Common myeloid progenitor, CD34-positive (primary cell): Measurements from ENCODE around the gene PTGES2.

ENCODE experiments used
- CTCF ChIA-PET: fragments of 350-600 bp; sonication (Branson Sonifier 250); formaldehyde crosslinking; loops from one replicate; lab custom pipeline; 2021; ENCODE audit warnings: antibody characterized with exemption; lab: Charles Lee
- POLR2A ChIA-PET: fragments of 350-600 bp; sonication (Branson Sonifier 250); formaldehyde crosslinking; loops from one replicate; lab custom pipeline; 2021; ENCODE audit warnings: antibody characterized with exemption; lab: Charles Lee
- DNase-seq, 3 donors: peaks; one replicate each; pipeline versions ENCODE4 v3.0.0 to v3.0.0-alpha.2; 2013
- H3K27ac ChIP-seq, 2 experiments: 1 replicate in 1 of 2; 2 replicates in 1 of 2; pipeline ENCODE4 v1.7.0; 2013; ENCODE audit warnings: inconsistent platforms in 2 of 2, low read length in 2 of 2, mild to moderate bottlenecking in 2 of 2, low read depth in 1 of 2, moderate library complexity in 1 of 2; ENCODE audit not compliant: severe bottlenecking in 2 of 2, insufficient read depth in 1 of 2, poor library complexity in 1 of 2
- H3K27me3 ChIP-seq, 5 experiments: replicated peaks in 2 of 5; 1 replicate in 3 of 5; 2 replicates in 2 of 5; pipeline versions ENCODE4 v1.6.1 to v1.7.0; 2013; ENCODE audit warnings: low read length in 4 of 5, mild to moderate bottlenecking in 2 of 5, moderate library complexity in 2 of 5, inconsistent platforms in 1 of 5; ENCODE audit not compliant: insufficient read depth in 5 of 5, control insufficient read depth in 4 of 5
- H3K36me3 ChIP-seq, 4 experiments: 1 replicate in 2 of 4; 2 replicates in 2 of 4; pipeline versions ENCODE4 v1.6.1 to v1.7.0; 2013; ENCODE audit warnings: low read length in 3 of 4, control low read depth in 1 of 4, mild to moderate bottlenecking in 1 of 4; ENCODE audit not compliant: control insufficient read depth in 4 of 4, insufficient read depth in 4 of 4
- H3K4me1 ChIP-seq, 4 experiments: 1 replicate in 3 of 4; 2 replicates in 1 of 4; pipeline versions ENCODE4 v1.6.1 to v1.7.1; 2013; ENCODE audit warnings: low read length in 3 of 4, mild to moderate bottlenecking in 3 of 4, control low read depth in 1 of 4, inconsistent platforms in 1 of 4, moderate library complexity in 1 of 4; ENCODE audit not compliant: control insufficient read depth in 4 of 4, insufficient read depth in 4 of 4; ENCODE audit errors: control extremely low read depth in 1 of 4
- H3K4me3 ChIP-seq, 7 experiments: 1 replicate in 4 of 7; 2 replicates in 3 of 7; pipeline versions ENCODE4 v1.5.1 to v1.7.0; 2013; ENCODE audit warnings: mild to moderate bottlenecking in 7 of 7, low read length in 6 of 7, moderate library complexity in 6 of 7, inconsistent platforms in 2 of 7, low read depth in 2 of 7, control low read depth in 1 of 7; ENCODE audit not compliant: insufficient read depth in 4 of 7, control insufficient read depth in 1 of 7; ENCODE audit errors: extremely low read depth in 1 of 7
- H3K9me3 ChIP-seq, 5 experiments: 1 replicate in 4 of 5; 2 replicates in 1 of 5; pipeline versions ENCODE4 v1.6.1 to v1.7.1; 2013; ENCODE audit warnings: low read length in 4 of 5, mild to moderate bottlenecking in 2 of 5, inconsistent platforms in 1 of 5, low read depth in 1 of 5, moderate library complexity in 1 of 5; ENCODE audit not compliant: control insufficient read depth in 4 of 5, insufficient read depth in 2 of 5; ENCODE audit errors: control extremely low read depth in 1 of 5
- WGBS: methylation state at CpG from one replicate; pipeline ENCODE4 v1.1.5; 2013; ENCODE audit not compliant: insufficient coverage; 5-methylcytosine and 5-hydroxymethylcytosine counted together

PTGES2 gene

DNA sequence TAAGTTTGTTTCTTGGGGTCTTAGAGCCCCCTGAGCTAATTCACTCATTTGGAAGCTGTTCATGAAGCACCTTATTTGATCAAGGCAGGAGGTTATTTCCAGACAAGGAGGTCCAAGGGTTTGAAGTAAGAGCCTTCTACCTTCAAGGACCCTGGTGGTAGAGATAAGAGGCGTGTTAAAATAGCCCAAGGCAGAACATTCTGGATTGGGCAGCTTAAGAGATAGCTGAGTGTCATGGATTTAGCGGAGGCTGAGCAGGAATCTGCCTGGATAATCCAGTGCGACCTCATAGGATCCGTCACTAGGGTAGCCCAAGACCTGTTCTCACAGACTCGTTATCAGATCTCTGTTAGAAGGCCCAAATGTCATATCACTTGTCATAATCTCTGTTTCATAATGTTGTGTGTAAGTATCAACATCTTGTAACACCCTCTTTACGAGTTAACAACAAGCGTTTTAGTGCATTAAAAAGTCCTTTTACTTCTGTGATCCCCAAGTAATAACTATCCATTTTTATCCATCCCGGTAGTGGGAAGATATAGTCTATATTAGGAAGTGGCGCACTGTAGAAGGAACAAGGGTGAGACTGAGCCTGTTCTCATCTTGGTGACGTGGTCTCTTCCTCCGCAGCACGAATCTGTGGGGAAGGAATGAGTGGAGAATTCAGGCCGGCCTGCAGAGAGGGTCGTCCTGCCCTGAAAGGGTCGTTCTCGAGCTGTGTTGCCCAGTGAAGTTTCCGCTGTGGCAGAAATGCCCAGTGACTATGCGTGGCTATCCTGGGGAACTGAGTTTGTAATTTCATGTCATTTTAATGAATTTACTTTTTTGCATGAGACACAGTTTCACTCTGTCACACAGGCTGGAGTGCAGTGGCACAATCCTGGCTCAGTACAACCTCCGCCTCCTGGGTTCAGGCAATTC is 30.7 kb downstream of the PTGES2 start:
- Histone ChIP-seq H3K4me3 (no peak overlapping the region), H3K4me1 (peaks cover 8 to 64% (median 60%) of the 10 kb centered on the region in 4 experiments), H3K27me3 (no peaks in the 10 kb centered on the region), H3K27ac (peak overlapping the region in 1 of 2 experiments; percentile 4), H3K9me3 (no peaks in the 10 kb centered on the region), H3K36me3 (peaks cover 0 to 19% (median 6%) of the 10 kb centered on the region in 4 experiments)
- WGBS: 96% methylated on average over 14 of the region's 19 CpGs
- POLR2A ChIA-PET: no interaction called here
- no peak for DNase-seq
- CTCF ChIA-PET: interaction anchor here (0.7 to 8.4 kb wide), 8 partner anchors 9 to 62 kb away, joined by 3 to 47 read pairs (median 6); no protein-coding TSS in a partner anchor

DNA sequence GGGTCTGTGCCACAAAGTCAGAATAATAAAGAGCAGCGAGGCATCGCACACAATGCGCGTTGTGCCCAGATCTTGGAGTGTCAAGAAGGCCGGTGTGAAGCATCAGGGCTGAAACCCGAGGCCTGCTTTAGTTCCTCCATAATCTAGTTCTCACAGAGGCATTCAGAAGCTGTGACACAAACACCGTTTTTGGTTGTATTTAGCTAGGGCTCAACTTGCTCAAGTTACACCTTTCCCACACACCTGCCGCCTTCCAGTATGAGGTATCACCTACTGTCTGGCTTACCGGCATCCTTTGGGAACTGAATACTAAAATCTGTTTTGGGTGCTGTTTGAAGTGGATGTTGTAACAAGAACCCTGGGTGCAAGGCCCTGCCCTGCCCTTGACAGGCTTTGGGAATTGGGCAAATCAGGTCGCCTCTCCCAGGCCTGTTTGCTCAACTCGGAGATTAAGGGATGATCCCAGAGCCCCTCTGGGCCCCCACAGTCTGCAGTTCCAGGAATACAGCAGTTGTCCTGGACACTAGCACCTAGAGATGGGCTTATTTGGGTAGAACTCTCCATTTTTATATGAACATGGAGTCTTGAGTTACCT is 32.5 kb downstream of the PTGES2 start:
- H3K4me3 ChIP-seq: peak overlapping the region in 1 of 7 experiments; percentile 19
- H3K9me3 ChIP-seq: no peaks in the 10 kb centered on the region
- no peak for DNase-seq
- POLR2A ChIA-PET: no interaction called here
- H3K4me1 ChIP-seq: peaks cover 8 to 68% (median 53%) of the 10 kb centered on the region in 4 experiments
- H3K36me3 ChIP-seq: peaks cover 0 to 5% (median 0%) of the 10 kb centered on the region in 4 experiments
- CTCF ChIA-PET: interaction anchor here (0.7 to 8.4 kb wide), 7 partner anchors 8 to 151 kb away, joined by 3 to 47 read pairs (median 4); no protein-coding TSS in a partner anchor
- H3K27ac ChIP-seq: peak overlapping the region; percentile 94 to 98
- 93% methylated on average over 9 of the region's 11 CpGs for WGBS
- no peaks in the 10 kb centered on the region for H3K27me3 ChIP-seq

GRCh38 chr9:128094166-128094949 is 33.2 kb downstream of the PTGES2 start:
- DNase-seq: peak; percentile 96 to 99 (median 98)
- H3K27me3 ChIP-seq: no peaks in the 10 kb centered on the region
- H3K9me3 ChIP-seq: no peaks in the 10 kb centered on the region
- H3K36me3 ChIP-seq: peaks cover 0 to 5% (median 0%) of the 10 kb centered on the region in 4 experiments
- peak overlapping the region; percentile 94 to 98 for H3K27ac ChIP-seq
- POLR2A ChIA-PET: interaction anchor here (0.9 to 1.3 kb wide), 4 partner anchors 10 to 27 kb away, joined by 3 read pairs; partner anchors contain the start of gene NAIF1
- CTCF ChIA-PET: interaction anchor here (0.7 to 8.4 kb wide), 9 partner anchors 8 to 150 kb away, joined by 3 to 47 read pairs (median 3); no protein-coding TSS in a partner anchor
- WGBS: 26% methylated on average over 7 of the region's 8 CpGs
- peak overlapping the region in 4 of 7 experiments; percentile 28 to 73 (median 49) for H3K4me3 ChIP-seq
- peaks cover 8 to 62% (median 46%) of the 10 kb centered on the region in 4 experiments for H3K4me1 ChIP-seq

GRCh38 chr9:128093011-128093410 is 34.5 kb downstream of the PTGES2 start:
- H3K4me3 ChIP-seq: no peak overlapping the region
- H3K27ac ChIP-seq: peak overlapping the region; percentile 94 to 98
- H3K36me3 ChIP-seq: peaks cover 0 to 5% (median under 1%) of the 10 kb centered on the region in 4 experiments
- H3K4me1 ChIP-seq: peaks cover 8 to 48% (median 33%) of the 10 kb centered on the region in 4 experiments
- DNase-seq: no peak
- no peaks in the 10 kb centered on the region for H3K27me3 ChIP-seq
- CTCF ChIA-PET: interaction anchor here (0.9 to 8.4 kb wide), 12 partner anchors 9 to 151 kb away, joined by 3 to 47 read pairs (median 3); no protein-coding TSS in a partner anchor
- 92% methylated on average over 4 of the region's 4 CpGs for WGBS
- POLR2A ChIA-PET: interaction anchor here (0.5 to 1.3 kb wide), 3 partner anchors 10 to 22 kb away, joined by 3 to 4 read pairs (median 3); no protein-coding TSS in a partner anchor
- H3K9me3 ChIP-seq: no peaks in the 10 kb centered on the region

DNA sequence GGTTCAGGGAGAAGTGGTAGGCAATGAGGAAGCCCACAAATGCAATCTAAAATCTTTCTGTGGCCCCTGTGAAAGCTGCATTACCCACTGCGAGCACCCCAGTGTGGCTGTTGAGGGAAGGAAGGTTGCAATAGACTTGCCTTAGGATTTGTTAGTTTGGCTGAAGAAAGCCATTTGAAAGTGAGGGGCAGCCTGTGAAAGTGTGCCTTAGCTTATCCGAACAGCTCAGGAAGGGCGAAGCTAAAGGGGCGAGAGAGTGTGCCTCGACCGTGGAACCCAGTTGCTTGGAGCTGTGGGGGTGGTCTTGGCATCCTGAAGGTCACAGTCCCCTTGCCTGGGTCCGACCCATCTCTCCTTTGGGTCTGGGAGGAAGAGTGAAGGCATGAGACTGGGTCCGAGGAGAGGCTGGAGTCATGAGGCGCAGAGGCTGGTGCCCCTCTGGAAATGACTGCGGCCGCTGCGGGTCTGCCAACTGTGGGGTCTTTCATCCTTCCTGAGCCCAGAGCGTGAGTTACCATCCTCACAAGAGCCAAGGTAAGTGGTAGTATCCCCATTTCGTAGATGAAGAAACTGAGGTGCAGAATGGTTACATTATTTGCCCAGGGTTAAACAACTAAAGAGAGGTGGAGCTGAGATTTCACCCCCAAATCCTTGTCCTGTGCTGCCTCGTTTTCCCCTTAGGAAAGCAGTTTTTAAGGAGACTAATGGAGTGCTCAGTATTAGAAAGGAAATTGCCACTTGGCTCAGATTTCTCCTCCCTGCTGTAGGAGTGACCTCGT is 35.1 kb downstream of the PTGES2 start:
- no peaks in the 10 kb centered on the region for H3K9me3 ChIP-seq
- CTCF ChIA-PET: interaction anchor here (0.8 to 8.4 kb wide), 15 partner anchors 8 to 150 kb away, joined by 3 to 47 read pairs (median 3); no protein-coding TSS in a partner anchor
- H3K27ac ChIP-seq: peak overlapping the region; percentile 94 to 98
- H3K36me3 ChIP-seq: peaks cover 0 to 5% (median under 1%) of the 10 kb centered on the region in 4 experiments
- DNase-seq: no peak
- peaks cover 8 to 42% (median 29%) of the 10 kb centered on the region in 4 experiments for H3K4me1 ChIP-seq
- H3K4me3 ChIP-seq: no peak overlapping the region
- H3K27me3 ChIP-seq: no peaks in the 10 kb centered on the region
- 92% methylated on average over 13 of the region's 16 CpGs for WGBS
- POLR2A ChIA-PET: interaction anchor here (0.6 kb wide), 1 partner anchor 22 kb away, joined by 4 read pairs; no protein-coding TSS in a partner anchor
